GDM1 (cell line): ENCODE measurements around the gene MEFV.
"Not testable (repeated sequence)": the region's sequence is repeated elsewhere in the genome, so short reads cannot be mapped to it uniquely, and the experiment has no call there.

ENCODE experiments used
- DNase-seq: peaks from one replicate; lab custom pipeline; 2025; lab: John Stamatoyannopoulos, UW

MEFV gene

GRCh38 chr16:3216263-3216640 lies 40.2 kb downstream of the MEFV start:
- DNase-seq, result no peak

GRCh38 chr16:3215601-3216262 lies 40.7 kb downstream of the MEFV start:
- DNase-seq, result no peak

GRCh38 chr16:3214904-3215600 lies 41.4 kb downstream of the MEFV start:
- DNase-seq, result no peak

DNA sequence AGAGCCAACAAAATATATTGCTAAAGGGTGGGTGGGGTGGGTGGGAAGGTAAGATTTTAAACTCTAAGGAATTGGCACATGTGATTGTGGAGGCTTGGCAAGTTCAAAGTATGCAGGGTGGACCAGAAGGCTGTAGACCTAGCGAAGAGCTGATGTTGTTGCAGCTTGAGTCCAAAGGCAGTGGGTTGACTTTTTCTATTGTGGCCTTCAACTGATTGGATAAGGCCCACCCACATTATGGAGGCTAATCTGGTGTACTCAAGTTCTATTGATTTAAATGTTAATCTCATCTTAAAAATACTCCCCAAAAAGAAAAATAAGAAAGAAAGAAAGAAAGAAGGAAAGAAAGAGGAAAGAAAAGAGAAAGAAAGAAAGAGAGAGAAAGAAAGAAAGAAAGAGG lies 43.9 kb downstream of the MEFV start:
- DNase-seq, result no peak

DNA sequence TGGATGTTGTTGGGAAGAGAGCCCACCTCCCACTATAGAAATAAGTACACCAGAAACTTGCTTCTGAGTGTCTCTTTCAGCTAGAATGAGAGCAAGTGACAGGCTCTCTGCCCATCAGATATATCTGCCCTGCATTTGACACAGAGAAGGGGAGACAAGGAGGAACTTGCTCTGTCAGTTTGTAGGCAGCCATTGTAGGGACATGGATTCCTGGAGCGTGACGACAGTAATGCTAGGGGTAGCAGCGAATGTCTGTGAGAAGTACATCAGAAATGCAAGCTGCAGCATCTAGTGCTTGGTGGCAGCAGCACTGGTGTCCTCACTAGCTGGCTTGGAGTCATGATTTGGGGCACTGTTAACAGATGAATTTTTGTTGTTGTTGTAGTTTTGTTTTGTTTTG lies 44.4 kb downstream of the MEFV start:
- DNase-seq, result no peak

GRCh38 chr16:3207086-3207953 lies 49.1 kb downstream of the MEFV start:
- no peak for DNase-seq

DNA sequence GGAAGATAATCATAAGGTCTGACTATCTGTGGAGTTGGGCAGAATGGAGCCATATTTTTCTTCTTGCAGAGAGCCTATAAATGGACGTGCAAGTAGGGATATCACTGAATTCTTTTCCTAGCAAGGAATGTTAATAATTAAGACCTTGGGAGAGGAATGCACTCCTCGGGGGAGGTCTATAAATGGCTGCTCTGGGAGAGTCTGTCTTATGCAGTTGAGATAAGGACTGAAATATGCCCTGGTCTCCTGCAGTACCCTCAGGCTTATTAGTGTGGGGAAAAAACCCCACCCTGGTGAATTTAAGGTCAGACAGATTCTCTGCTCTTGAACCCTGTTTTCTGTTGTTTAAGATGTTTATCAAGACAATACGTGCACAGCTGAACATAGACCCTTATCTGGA lies 50.5 kb downstream of the MEFV start:
- DNase-seq, result not testable (repeated sequence)

DNA sequence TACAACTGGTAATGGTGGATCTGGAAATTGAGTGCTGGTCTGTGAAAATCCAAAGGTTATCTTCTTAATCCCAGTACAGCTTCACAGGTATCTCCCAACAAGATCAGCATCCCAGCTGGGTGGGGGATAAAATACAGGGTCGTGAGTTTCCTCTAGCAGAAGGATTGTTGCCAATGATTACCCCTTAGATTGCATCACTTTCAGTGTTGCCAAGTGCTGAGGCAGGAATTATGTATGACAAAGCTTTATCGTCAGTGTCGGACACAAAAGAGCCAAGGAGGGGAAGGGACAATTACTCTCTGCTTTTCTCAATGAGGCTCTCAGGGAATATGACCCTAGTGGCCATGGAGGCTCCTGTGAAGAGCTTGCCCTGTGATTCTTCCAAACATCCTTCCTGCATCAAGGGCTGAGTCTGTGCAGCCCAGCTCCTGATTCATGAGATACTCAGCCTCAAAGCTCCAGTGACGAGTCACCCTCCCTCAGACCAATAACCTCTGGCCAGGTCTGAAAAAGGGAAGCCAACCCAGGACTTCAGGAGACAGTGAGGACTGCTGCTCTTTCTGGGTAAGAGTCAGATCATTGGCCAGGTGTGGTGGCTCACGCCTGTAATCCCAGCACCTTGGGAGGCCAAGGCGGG lies 53.4 kb downstream of the MEFV start:
- DNase-seq, result no peak

DNA sequence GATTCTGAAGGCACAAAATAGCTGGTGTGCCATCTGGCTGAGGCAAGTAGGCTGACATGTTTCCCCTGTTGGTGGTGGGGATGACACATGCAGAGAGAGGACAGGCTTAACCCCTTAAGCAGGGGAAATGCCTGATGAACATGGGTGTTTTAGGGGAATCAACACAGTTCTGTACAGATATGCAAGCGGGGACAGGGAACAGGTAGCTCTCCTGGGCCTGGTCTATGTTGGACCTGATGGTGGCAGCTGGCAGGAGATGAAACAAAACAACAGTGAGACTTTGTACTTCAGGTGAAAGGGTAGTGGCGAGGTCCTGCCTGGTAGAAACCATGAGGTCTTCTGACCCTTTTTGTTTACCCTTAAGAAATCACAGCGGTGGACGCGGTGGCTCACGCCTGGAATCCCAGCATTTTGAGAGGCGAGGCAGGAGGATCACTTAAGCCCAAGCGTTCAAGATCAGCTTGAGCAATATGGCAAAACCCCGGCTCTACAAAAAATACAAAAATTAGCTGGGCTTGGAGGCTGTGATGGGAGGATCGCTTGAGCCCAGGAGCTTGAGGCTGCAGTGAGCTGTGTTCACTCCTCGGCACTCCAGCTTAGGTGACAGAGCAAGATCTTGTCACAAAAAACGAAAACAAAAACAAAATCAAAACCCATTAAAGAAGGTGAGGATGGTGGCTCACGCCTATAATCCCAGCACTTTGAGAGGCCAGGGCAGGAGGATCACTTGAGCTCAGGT lies 57.9 kb downstream of the MEFV start:
- DNase-seq, result no peak

DNA sequence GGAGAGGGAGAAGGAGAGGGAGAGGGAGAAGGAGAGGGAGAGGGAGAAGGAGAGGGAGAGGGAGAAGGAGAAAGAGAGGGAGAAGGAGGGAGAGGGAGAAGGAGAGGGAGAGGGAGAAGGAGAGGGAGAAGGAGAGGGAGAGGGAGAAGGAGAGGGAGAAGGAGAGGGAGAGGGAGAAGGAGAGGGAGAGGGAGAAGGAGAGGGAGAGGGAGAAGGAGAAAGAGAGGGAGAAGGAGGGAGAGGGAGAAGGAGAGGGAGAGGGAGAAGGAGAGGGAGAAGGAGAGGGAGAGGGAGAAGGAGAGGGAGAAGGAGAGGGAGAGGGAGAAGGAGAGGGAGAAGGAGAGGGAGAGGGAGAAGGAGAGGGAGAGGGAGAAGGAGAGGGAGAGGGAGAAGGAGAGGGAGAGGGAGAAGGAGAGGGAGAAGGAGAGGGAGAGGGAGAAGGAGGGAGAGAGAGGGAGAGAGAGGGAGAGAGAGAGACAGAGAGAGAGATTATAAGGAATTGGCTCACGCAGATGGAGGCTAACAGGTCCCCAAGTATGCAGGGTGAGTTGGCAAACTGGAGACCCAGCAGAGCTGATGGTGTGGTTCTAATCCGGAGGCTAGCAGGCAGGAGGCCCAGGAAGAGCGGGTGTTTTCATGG lies 58.6 kb downstream of the MEFV start:
- not testable (repeated sequence) for DNase-seq

- no peak for DNase-seq
Measured at GRCh38 chr16:3195975-3196374, 60.5 kb downstream of the MEFV start.

GRCh38 chr16:3194792-3195191 lies 61.6 kb downstream of the MEFV start:
- DNase-seq, result no peak

GRCh38 chr16:3193221-3194212 lies 62.9 kb downstream of the MEFV start:
- no peak for DNase-seq

DNA sequence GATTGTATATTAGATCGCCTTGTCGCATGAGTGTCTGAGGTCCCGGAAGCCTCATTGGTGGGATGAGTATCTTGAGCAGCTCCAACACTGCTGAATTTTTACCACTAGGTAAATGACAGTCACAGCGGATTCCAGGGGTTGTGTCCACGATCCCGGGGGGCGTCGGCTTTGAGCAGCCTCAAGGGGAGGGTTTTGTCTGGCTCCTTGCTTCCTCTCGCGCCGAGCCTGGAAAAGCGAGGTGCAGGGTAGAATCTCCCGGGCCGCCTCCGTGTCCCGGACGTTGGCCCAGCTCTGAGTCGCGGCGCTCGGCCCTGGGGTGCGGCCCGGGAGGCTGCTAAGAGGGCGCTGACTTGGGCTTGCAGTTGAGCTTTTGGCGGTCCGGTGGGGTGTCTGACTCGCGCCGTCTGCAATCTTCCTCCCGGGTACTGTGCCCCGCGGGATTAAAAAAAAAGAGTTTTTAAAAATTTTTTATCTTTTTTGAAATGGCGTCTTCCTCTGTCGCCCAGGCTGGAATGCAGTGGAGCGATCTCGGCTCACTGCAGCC lies 63.9 kb downstream of the MEFV start:
- no peak for DNase-seq
